Kidney (tissue), 14 donors: Measurements from ENCODE around the gene SUPT5H. TPM values are rescaled to one million over a fixed set of nuclear protein-coding genes. Genes with fewer than 3 reads are reported as not detected.

Experiments
- DNase-seq, 5 donors: peaks; one replicate each; pipeline ENCODE4 v3.0.0-alpha.2; 2013 to 2020
- FAIRE-seq: peaks from 2 replicates; lab custom pipeline; 2012; peaks lifted over from hg19 to GRCh38; lab: Jason Lieb, UNC
- H3K27ac ChIP-seq, 2 donors: one replicate each; pipeline ENCODE4 v1.7.0; 2013; ENCODE audit warnings: low read depth in 2 of 2, low read length in 2 of 2, inconsistent platforms in 1 of 2
- H3K27me3 ChIP-seq: one replicate; pipeline ENCODE4 v1.7.1; 2013; ENCODE audit warnings: low read length, inconsistent platforms; ENCODE audit not compliant: control insufficient read depth, insufficient read depth
- H3K36me3 ChIP-seq, 3 donors: one replicate each; pipeline versions ENCODE4 v1.7.0 to v1.7.1; 2013; ENCODE audit warnings: low read length in 3 of 3, control low read depth in 1 of 3, inconsistent platforms in 1 of 3; ENCODE audit not compliant: insufficient read depth in 3 of 3, control insufficient read depth in 2 of 3
- H3K4me1 ChIP-seq, 3 donors: one replicate each; pipeline versions ENCODE4 v1.7.0 to v1.7.1; 2013; ENCODE audit warnings: low read length in 3 of 3, inconsistent platforms in 1 of 3, low read depth in 1 of 3; ENCODE audit not compliant: control insufficient read depth in 2 of 3, insufficient read depth in 2 of 3
- H3K4me3 ChIP-seq, 3 donors: one replicate each; pipeline versions ENCODE4 v1.7.0 to v1.8.1; 2013; ENCODE audit warnings: low read length in 3 of 3, control low read depth in 1 of 3, inconsistent platforms in 1 of 3
- H3K9ac ChIP-seq, 3 donors: one replicate each; pipeline versions ENCODE4 v1.7.0 to v1.7.1; 2013; ENCODE audit warnings: low read length in 3 of 3, control low read depth in 1 of 3, inconsistent platforms in 1 of 3
- H3K9me3 ChIP-seq, 3 donors: one replicate each; pipeline versions ENCODE4 v1.7.0 to v1.7.1; 2013; ENCODE audit warnings: low read length in 3 of 3, control low read depth in 1 of 3, inconsistent platforms in 1 of 3; ENCODE audit not compliant: control insufficient read depth in 2 of 3, insufficient read depth in 1 of 3
- intact Hi-C: fragments of 100-400 bp; cut with DNase I; formaldehyde crosslinking; loops from one replicate; pipeline ENCODE4 v1.11.1; 2022
- polyA plus RNA-seq: library from polyadenylated mRNA; stranded (reverse); fragments of 350-450 nt; fragmentation: Illumina TruSeq; extraction: RNeasy Lipid Tissue Mini Kit (QIAGEN cat#74804); gene quantifications from one replicate; pipeline ENCODE4 v1.2.3, GENCODE V29; 2014; ENCODE audit warnings: low read depth, low replicate concordance; ENCODE audit not compliant: insufficient read depth
- total RNA-seq: library from RNA; stranded (reverse); fragmentation: NEBNext Ultra II Directional; extraction: Animal tissue kit (Norgen Biotek cat#: 25700); gene quantifications from one replicate; pipeline ENCODE4 v1.2.1, GENCODE V29; 2021
- TF ChIP-seq, protein P1 (sequence below): IDR thresholded peaks from 3 replicates; pipeline ENCODE4 v1.5.1; 2012; ENCODE audit warnings: mild to moderate bottlenecking, moderate library complexity, borderline replicate concordance; ENCODE audit not compliant: insufficient read depth; ENCODE audit errors: extremely low read depth
- donor health status: control.
- donor health status: control.
- donor health status: control.
- donor health status: control.
- donor health status: control.
- donor health status: DM: yes; HTN: yes; CAD: no.
- donor health status: Normal renal cell carcinoma (clear cell type).

Gene SUPT5H
- total and polyA plus RNA-seq, 2 donors from 2014 or later, result 106 to 123 TPM

DNA sequence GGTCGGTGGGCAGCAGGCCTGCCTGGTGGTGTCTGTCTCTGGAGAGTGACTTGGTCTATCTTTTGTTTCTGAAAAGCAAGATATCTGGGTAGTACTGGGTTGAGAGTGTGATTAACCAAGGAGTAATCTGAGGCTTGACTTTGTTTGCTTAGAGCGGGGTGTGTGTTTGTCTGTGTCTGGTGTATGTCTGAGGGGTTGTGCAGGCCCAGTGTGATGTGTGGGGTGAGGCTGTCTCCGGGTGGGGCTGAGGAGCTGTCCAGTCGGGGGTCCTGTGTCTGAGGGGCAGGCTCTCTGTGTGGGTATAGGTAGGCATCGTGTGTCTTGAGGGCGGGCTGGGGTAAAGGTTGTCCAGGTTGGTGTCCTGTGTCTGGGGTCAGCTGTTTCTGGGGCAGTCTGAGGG lies 24.2 kb downstream of the SUPT5H start:
- TF ChIP-seq, protein P1, sequence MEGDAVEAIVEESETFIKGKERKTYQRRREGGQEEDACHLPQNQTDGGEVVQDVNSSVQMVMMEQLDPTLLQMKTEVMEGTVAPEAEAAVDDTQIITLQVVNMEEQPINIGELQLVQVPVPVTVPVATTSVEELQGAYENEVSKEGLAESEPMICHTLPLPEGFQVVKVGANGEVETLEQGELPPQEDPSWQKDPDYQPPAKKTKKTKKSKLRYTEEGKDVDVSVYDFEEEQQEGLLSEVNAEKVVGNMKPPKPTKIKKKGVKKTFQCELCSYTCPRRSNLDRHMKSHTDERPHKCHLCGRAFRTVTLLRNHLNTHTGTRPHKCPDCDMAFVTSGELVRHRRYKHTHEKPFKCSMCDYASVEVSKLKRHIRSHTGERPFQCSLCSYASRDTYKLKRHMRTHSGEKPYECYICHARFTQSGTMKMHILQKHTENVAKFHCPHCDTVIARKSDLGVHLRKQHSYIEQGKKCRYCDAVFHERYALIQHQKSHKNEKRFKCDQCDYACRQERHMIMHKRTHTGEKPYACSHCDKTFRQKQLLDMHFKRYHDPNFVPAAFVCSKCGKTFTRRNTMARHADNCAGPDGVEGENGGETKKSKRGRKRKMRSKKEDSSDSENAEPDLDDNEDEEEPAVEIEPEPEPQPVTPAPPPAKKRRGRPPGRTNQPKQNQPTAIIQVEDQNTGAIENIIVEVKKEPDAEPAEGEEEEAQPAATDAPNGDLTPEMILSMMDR, result no peak
- DNase-seq (no peak), FAIRE-seq (no peak)
- Histone ChIP-seq H3K4me3 (no peak overlapping the region), H3K4me1 (no peaks in the 10 kb centered on the region), H3K27ac (no peak overlapping the region), H3K9me3 (no peaks in the 10 kb centered on the region), H3K9ac (no peak overlapping the region), H3K27me3 (no peaks in the 10 kb centered on the region), H3K36me3 (peaks cover 4 to 86% (median 72%) of the 10 kb centered on the region in 3 donors)
- intact Hi-C loops, result no loop called here

DNA sequence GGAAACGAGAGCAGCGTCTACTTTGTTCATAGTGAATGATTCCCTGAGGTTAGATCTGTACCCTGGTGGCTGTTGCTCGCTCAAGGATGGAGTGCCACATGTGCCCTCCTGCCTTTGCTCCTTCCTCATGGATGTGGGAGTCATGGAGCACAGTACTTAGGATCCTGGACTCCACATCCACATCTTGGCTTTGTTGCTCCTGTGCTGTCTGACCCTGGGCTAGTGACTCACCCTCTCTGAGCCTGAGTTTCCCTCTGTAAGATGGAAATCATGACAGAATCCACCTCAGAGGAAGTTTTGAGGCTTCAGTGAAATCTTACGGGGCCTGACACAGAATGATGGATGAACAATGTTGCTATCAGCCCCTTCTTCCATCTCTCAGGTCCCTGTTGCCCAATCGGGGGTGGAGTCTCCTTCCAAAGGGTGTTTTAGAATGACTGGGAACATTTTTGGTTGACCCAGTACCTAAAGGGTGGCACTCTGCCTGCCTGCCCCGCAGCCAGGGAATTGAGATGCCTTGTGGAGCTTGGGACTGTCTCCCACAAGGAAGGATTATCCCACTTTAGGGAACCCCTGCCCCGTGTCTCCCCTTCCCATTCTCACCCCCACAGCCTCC lies 25.4 kb downstream of the SUPT5H start:
- intact Hi-C loops, result loop anchor here (10.0 kb wide), 1 partner anchor 64 kb away; the partner anchor contains the start of gene EID2B
- Histone ChIP-seq H3K27me3 (no peaks in the 10 kb centered on the region), H3K27ac (no peak overlapping the region), H3K4me1 (no peaks in the 10 kb centered on the region), H3K9ac (no peak overlapping the region), H3K36me3 (peaks cover 4 to 80% (median 62%) of the 10 kb centered on the region in 3 donors), H3K4me3 (no peak overlapping the region), H3K9me3 (no peaks in the 10 kb centered on the region)
- TF ChIP-seq, protein P1, result no peak
- FAIRE-seq, result no peak
- no peak for DNase-seq

DNA sequence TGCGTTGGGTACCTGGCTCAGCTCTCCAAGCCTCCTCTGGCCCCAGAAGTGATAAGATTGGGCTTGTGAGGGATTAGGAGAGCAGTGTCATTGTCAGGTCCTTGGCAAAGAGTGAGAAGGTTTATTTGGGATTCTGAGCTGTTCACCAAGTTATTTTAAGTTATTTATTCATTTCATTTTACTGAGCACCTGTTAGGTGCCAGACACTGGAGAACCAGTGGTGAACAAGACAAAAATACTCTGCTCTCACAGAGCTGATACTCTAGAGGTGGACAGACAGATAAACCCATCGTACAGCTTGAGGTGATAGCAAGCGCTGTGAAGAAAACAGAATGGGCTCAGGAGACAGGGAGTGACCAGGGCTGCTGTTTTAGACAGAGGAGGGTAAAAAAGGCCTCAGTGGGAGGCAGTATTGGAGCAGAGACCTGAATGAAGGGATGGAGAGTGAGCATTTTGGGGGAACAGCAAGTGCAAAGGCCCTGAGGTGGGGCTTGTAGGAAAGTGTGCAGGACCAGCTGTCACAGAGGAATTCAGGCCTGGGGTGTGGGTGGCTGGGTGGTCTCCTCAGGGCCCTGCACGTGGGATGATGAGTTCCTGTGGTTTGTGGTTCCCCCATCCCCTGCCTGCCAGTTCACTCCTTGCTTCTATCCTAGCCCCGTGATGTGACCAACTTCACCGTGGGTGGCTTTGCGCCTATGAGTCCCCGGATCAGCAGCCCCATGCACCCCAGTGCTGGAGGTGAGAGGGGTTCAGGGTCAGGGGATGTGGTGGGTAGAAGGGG lies 26.6 kb downstream of the SUPT5H start:
- TF ChIP-seq, protein P1, result no peak
- Histone ChIP-seq H3K27me3 (no peaks in the 10 kb centered on the region), H3K4me3 (no peak overlapping the region), H3K9ac (no peak overlapping the region), H3K4me1 (no peaks in the 10 kb centered on the region), H3K36me3 (peaks cover 4 to 80% (median 62%) of the 10 kb centered on the region in 3 donors), H3K9me3 (no peaks in the 10 kb centered on the region), H3K27ac (no peak overlapping the region)
- DNase-seq, result no peak
- intact Hi-C loops, result loop anchor here (10.0 kb wide), 1 partner anchor 63 kb away; the partner anchor contains the start of gene EID2B
- FAIRE-seq, result no peak
